Stomach (tissue), 4 donors: ENCODE results near the gene ROBO2.

Experiments used
- POLR2A ChIP-seq, 4 donors: fragments of 450-650 bp; IDR thresholded peaks; one replicate each; pipeline ENCODE4 v1.6.1; 2016; ENCODE audit warnings: antibody characterized with exemption in 4 of 4, control low read depth in 2 of 4, mild to moderate bottlenecking in 1 of 4, moderate library complexity in 1 of 4
- POLR2AphosphoS5 ChIP-seq, 3 donors: sonication (generic); formaldehyde crosslinking; IDR thresholded peaks; one replicate each; pipeline ENCODE4 v1.6.1; 2016; ENCODE audit warnings: antibody characterized with exemption in 3 of 3
- TF ChIP-seq, protein P1 (sequence below), 7 experiments: fragments of 450-650 bp in 4 of 7; fragments of 200-600 bp in 3 of 7; sonication (generic) in 3 of 7; IDR thresholded peaks; one replicate each; pipeline ENCODE4 v1.5.1; 2016 to 2019; ENCODE audit warnings: antibody characterized with exemption in 7 of 7, control low read depth in 2 of 7, mild to moderate bottlenecking in 1 of 7

DNA sequence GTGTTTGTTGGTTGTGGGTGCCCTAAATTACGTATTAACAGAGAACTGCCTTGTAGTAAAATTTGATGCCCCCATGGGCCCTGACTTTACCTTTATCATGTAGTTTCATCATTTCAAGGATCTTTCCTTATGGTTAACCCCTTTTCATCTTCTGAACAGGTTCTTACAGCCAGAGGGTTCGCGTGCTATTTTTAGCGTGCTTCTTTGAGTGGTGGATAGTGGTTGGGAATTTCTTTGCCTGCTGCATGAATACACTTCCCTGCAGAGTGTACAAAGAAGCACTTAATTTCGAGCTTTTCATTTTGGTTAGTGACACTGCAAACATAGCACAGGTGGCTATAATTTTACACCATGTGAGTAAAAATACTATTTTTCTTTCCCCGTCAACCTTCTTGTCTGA is 231.8 kb downstream of the ROBO2 start:
- TF ChIP-seq, protein P1, sequence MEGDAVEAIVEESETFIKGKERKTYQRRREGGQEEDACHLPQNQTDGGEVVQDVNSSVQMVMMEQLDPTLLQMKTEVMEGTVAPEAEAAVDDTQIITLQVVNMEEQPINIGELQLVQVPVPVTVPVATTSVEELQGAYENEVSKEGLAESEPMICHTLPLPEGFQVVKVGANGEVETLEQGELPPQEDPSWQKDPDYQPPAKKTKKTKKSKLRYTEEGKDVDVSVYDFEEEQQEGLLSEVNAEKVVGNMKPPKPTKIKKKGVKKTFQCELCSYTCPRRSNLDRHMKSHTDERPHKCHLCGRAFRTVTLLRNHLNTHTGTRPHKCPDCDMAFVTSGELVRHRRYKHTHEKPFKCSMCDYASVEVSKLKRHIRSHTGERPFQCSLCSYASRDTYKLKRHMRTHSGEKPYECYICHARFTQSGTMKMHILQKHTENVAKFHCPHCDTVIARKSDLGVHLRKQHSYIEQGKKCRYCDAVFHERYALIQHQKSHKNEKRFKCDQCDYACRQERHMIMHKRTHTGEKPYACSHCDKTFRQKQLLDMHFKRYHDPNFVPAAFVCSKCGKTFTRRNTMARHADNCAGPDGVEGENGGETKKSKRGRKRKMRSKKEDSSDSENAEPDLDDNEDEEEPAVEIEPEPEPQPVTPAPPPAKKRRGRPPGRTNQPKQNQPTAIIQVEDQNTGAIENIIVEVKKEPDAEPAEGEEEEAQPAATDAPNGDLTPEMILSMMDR (IDR thresholded peaks at IDR 0.05), result no peak
- no peak for TF ChIP-seq POLR2A (IDR thresholded peaks at IDR 0.05)
- TF ChIP-seq POLR2AphosphoS5 (IDR thresholded peaks at IDR 0.05), result no peak
